Hepatocyte (in vitro differentiated cells): Measurements from ENCODE around the gene DCUN1D1.

Experiments
- CTCF ChIP-seq: fragments of 200-600 bp; sonication (generic); IDR thresholded peaks from 2 replicates; pipeline ENCODE4 v1.5.1; 2016; ENCODE audit warnings: antibody characterized with exemption, mild to moderate bottlenecking; ENCODE audit not compliant: poor library complexity
- EZH2phosphoT487 ChIP-seq: fragments of 200-600 bp; sonication (generic); IDR thresholded peaks from one replicate; pipeline ENCODE4 v1.6.1; 2018; ENCODE audit warnings: antibody characterized with exemption, mild to moderate bottlenecking, low read depth, moderate library complexity; ENCODE audit not compliant: unreplicated experiment, severe bottlenecking

DNA sequence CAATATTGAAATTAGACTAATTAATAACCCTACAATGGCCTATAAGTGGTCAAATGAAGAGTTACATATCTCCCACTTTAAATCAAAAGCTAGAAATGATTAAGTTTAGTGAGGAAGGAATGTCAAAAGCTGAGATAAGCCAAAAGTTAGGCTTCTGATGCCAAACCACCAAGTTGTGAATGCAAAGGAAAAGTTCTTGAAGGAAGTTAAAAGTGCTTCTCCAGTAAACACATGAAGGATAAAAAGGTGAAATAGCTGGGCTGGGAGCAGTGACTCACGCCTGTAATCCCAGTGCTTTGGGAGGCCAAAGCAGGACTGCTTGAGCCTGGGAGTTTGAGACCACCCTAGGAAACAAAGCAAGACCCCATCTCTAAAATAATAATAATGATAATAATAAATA, 46.9 kb upstream of the DCUN1D1 start:
- TF ChIP-seq CTCF (no peak), EZH2phosphoT487 (no peak)
